Measurements from ENCODE around the gene CACNA1D. TPM values are rescaled to one million over a fixed set of nuclear protein-coding genes. Genes with fewer than 3 reads are reported as not detected.

Gene CACNA1D
- total RNA-seq, 1 donor from 2014 or later, result 47.2 TPM

DNA sequence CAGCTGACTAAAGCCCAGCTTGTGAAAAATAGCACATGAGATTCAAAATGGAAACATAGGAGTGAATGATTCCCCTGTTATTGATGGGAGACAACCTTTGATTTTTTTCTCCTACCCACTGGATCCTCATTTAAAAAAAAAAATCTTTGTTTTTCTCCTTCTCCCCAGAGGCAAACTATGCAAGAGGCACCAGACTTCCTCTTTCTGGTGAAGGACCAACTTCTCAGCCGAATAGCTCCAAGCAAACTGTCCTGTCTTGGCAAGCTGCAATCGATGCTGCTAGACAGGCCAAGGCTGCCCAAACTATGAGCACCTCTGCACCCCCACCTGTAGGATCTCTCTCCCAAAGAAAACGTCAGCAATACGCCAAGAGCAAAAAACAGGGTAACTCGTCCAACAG is 2.6 kb downstream of the CACNA1D start:
- DNase-seq (no peak), ATAC-seq (no peak)
- no peaks in the 10 kb centered on the region for H3K9me3 ChIP-seq
- peaks cover 35% of the 10 kb centered on the region for H3K27me3 ChIP-seq
- peak overlapping the region; percentile 4 for H3K27ac ChIP-seq
- peaks cover 3% of the 10 kb centered on the region for H3K4me1 ChIP-seq
- intact Hi-C loops (cut with DNase I), result no loop called here
- H3K4me3 ChIP-seq, result peak overlapping the region; percentile 54
- H3K36me3 ChIP-seq, result no peaks in the 10 kb centered on the region
- TF ChIP-seq, protein P1, sequence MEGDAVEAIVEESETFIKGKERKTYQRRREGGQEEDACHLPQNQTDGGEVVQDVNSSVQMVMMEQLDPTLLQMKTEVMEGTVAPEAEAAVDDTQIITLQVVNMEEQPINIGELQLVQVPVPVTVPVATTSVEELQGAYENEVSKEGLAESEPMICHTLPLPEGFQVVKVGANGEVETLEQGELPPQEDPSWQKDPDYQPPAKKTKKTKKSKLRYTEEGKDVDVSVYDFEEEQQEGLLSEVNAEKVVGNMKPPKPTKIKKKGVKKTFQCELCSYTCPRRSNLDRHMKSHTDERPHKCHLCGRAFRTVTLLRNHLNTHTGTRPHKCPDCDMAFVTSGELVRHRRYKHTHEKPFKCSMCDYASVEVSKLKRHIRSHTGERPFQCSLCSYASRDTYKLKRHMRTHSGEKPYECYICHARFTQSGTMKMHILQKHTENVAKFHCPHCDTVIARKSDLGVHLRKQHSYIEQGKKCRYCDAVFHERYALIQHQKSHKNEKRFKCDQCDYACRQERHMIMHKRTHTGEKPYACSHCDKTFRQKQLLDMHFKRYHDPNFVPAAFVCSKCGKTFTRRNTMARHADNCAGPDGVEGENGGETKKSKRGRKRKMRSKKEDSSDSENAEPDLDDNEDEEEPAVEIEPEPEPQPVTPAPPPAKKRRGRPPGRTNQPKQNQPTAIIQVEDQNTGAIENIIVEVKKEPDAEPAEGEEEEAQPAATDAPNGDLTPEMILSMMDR (IDR thresholded peaks at IDR 0.05), result no peak

DNA sequence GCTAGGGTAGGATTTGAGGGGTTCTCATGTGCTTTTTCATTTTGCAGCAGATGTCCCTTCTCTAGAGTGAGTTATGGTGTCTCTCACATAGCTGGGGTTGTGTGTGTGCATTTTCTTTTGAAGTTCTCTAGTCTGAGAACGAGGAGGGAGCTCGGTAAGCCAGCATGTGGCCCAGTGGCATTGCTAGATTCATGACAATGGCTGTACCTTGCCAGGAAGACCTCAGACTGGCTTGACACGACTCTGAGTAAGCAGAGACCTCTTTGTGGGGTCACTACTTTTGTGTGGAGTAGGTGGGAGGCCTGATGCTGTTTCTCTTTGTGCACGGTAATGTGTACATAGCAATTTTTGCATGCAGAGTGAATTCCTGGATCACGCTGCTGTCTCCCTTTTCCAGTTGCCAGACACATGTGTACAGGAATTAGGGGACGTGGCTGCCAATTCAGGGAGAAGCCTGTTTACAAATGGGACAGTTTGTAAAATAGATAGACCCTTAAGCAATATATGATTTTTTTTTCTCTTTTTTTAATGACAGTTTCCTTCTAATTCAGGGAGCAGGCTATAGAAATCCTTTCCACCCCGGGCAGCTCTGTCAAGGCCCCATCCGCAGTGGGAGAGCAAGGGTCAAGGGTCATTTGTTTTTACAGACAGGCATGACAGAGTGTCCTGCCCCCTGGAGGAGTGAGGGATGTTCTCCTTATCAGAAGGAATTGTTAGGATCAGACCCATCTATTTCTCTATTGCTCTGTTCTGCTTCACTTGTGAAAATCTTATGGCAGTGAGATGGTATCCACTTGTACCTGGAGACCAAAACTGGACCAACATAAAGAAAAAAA is 4.6 kb downstream of the CACNA1D start:
- Histone ChIP-seq H3K9me3 (no peaks in the 10 kb centered on the region), H3K27ac (no peak overlapping the region), H3K36me3 (no peaks in the 10 kb centered on the region), H3K4me3 (no peak overlapping the region), H3K4me1 (peaks cover 3% of the 10 kb centered on the region), H3K27me3 (peaks cover 23% of the 10 kb centered on the region)
- intact Hi-C loops (cut with DNase I), result no loop called here
- DNase-seq (no peak), ATAC-seq (no peak)
- TF ChIP-seq, protein P1 (IDR thresholded peaks at IDR 0.05), result no peak

DNA sequence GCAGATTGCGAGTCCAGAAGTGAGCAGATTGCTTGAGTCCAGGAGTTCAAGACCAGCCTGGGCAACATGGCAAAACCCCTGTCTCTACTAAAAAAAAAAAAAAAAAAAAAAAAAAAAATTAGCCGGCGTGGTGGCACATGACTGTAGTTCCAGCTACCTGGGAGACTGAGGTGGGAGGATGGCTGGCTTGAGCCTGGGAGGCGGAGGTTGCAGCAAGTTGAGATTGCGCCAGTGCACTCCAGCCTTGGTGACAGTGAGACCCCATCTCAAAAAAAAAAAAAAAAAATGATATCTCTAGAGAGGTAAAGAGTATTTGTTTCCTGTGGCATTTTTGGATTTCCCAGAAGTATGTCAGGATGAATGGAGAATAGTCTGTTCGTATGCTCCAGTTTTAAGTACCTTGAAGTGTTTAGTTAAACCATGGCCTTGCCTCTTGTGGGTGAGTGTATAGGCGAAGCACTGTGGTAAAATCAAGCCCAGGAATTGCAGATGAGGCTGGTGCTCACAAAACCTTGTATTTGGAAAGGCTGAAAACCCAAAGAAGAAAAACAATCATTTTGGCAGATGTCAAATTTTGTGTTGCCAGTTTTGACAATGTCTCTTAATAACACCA is 5.9 kb downstream of the CACNA1D start:
- Histone ChIP-seq H3K27me3 (peaks cover 19% of the 10 kb centered on the region), H3K27ac (no peak overlapping the region), H3K36me3 (no peaks in the 10 kb centered on the region), H3K9me3 (no peaks in the 10 kb centered on the region), H3K4me3 (no peak overlapping the region), H3K4me1 (peaks cover 3% of the 10 kb centered on the region)
- DNase-seq (no peak), ATAC-seq (peak; percentile 54)
- TF ChIP-seq, protein P1 (IDR thresholded peaks at IDR 0.05), result no peak
- intact Hi-C loops (cut with DNase I), result no loop called here

DNA sequence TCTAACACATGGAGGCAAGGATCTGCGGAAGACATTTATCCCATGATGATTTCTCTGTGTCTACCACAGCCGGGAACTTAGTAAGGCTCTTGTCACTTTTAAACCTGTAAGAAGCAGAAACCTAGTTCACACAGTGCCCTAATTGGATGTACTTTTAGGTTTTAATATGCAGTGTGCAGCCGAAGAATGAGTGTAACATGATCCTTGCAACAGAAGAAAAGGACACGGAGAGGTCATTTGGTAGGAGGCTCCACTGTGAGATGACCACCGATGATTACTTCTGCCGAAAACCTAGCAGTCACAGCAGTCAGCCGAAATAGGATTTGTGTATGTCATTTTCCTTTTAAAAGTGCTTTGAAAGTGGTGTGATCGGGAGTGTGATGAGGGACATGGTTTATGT is 6.8 kb downstream of the CACNA1D start:
- Histone ChIP-seq H3K27me3 (peaks cover 10% of the 10 kb centered on the region), H3K36me3 (no peaks in the 10 kb centered on the region), H3K4me1 (peaks cover 3% of the 10 kb centered on the region), H3K27ac (no peak overlapping the region), H3K9me3 (no peaks in the 10 kb centered on the region), H3K4me3 (no peak overlapping the region)
- TF ChIP-seq, protein P1 (IDR thresholded peaks at IDR 0.05), result no peak
- no peak for DNase-seq
- intact Hi-C loops (cut with DNase I), result no loop called here
- ATAC-seq, result no peak

DNA sequence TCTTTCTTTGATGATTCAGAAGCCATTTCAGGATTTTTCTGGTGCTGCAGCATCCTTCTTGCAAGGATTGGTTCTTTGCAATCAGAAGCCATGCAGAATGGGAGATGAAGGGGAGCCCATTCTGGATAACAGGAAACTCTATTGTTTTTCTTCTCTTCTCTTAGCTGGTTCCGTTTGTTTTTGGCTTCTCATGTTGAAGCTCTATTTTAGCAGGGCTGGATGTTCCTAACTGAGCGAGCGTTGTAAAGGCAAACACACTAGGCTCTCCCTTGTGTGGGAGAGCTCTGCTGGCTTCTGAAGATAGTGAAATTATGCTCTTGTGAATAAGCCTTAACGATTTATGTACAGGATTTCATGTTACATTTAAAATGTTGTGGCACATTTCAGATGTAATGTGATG is 8.3 kb downstream of the CACNA1D start:
- H3K36me3 ChIP-seq, result no peaks in the 10 kb centered on the region
- peaks cover 3% of the 10 kb centered on the region for H3K4me1 ChIP-seq
- no peaks in the 10 kb centered on the region for H3K9me3 ChIP-seq
- intact Hi-C loops (cut with DNase I), result no loop called here
- H3K4me3 ChIP-seq, result no peak overlapping the region
- no peak for DNase-seq
- ATAC-seq, result no peak
- TF ChIP-seq, protein P1 (IDR thresholded peaks at IDR 0.05), result no peak
- H3K27ac ChIP-seq, result no peak overlapping the region
- peaks cover 5% of the 10 kb centered on the region for H3K27me3 ChIP-seq

All from upper lobe of right lung (tissue), 1 donor.